Fibroblast of skin of back (primary cell): ENCODE results near the gene NRG3.
A peak's percentile ranks its signal among the peaks of the same experiment; 100 is the strongest.

ENCODE experiments used
- DNase-seq: peaks from one replicate; pipeline ENCODE4 v3.0.0-alpha.2; 2013

The NRG3 gene

DNA sequence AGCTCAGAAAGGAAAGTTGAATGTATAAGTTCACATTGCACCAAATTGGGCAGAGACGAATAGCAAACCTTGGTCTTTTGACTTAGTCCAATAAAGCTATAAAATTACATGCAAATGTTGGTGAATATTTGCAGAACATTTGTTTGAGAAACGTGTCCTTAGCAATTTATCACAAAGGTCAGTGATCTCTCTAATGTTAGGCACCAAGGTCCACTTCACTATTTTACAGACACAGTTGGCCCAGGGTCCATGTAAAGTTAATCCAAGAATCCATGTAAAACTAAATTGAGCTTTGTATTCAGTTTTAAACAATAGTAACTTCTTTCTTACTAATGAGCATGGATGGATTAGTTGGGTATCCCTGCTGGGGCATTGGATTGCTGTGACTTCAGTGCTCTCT lies 617.7 kb downstream of the NRG3 start:
- no peak for DNase-seq

DNA sequence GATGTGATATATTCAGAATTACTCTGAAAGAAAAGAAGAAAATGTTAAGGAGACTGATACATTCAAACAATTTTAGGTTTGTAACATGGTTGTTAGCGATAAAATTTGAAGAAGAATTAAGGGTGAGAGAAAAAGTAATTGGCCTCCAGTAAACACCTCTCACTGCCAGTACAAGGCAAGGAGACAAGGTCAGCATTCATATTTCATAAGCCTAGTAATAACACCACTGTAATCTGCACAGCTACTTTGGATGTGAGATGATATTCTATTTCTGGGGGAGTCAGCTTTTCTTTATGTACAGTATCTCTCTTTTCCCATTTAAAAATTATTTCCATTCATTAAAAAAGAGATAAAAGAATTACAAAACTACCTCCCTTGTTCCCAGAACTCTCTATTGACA lies 621.1 kb downstream of the NRG3 start:
- DNase-seq, result no peak

GRCh38 chr10:82497439-82497838 lies 622.4 kb downstream of the NRG3 start:
- peak; percentile 36 for DNase-seq

DNA sequence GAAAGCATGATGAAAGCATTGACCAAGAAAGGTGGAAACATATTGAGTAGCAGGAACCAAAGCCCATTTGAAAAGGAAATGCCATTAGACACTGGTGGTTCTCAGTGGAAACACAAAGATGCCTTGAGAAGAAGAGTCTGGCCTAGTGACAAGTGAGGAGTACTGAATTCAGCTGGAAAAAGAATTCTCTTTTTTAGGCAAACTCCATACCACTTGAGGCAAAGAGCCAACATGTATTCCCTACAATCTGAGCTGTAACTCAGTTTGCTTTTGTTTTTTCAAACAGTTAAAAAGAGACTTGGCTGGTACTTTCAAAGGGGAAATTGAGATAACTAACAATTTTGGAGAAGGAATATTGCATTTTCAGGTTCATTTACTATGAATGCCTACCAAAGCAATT lies 624.0 kb downstream of the NRG3 start:
- DNase-seq, result no peak

DNA sequence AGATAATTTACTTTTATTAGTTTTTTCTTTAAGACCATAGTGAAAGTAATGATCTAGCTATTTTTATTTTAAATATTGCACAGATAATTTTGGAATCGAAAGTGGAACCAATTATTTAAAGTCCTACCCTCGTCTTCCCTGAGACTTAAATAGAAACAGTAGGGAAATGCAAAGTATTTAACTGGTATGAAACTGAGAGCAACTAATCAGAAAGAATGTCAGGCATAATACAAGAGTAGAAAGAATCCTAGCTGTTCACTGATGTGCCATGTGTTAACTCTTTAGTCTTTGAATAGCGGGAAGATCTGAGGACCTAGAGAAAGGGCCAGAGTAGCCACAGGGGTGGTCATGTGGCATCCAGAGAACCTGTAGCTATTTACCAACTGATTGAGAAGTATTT lies 630.0 kb downstream of the NRG3 start:
- DNase-seq, result peak; percentile 3

DNA sequence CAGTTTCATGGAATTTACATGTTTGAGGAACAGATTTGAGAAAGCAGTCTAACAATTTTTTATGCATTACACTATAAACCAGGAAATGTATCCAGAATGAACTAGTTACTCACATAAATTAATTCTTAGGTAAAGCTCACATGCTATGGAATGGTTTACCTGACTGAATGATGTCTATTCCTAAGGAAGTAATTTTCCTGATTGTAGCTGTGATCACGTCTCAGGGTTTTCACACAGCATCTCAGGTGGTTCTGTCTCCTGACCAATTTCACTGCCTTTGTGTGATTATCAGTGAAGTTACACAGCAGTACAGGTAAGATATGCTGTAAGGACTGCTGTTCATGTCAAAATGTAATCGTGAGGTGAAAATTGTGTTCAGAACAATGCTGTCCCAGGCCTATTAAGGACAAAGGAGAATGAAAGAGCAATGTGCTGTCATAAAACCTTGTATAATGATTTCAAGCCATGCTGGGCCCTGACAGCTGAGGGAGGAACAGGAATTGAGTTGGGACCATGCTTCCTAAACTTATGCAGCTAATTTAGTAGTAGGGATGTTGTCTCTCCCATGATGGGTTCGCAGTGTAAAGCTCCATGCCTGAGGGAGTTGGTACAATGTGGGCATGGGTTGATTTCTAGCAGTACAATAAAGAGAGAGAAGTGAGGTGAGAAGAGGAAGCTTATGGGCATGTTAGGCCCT lies 631.8 kb downstream of the NRG3 start:
- no peak for DNase-seq

DNA sequence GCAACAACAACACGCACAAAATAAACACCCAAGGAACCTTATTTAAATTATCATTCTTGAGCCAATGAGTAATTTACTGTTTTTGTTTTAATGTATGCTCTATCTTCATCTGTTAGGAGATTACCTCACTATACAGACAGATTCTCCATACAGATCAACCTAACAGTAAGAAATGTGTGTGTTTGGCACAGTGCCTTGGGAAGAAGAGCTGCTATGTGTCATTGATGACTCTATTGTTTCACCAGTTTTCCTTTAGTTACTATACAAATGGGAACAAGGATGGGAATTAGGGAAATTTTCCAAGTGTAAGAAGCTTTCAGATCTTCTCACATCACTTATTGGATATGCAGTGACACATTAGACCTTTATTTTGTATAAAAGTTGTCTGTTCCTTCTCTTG lies 640.3 kb downstream of the NRG3 start:
- DNase-seq, result peak; percentile 23

- no peak for DNase-seq
Measured at GRCh38 chr10:82529062-82529461, 654.1 kb downstream of the NRG3 start.

DNA sequence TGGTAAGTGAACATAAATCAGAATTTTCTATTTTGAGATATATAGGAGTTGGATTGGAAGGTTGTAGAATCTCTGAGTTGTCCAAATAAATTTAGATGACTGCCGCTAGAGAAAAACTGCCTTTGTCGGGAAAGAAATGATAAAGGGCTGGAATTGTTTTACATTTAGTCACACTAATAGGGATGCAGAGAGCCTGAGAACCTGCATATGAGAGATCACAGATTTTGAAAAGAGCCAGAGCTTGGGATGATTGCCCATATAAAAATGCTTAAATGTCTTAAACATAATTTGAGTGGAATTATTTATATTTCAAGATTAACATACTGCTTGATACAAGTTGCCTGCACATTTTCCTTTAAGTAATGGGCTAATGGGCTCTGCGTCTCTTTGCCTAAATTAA lies 660.5 kb downstream of the NRG3 start:
- DNase-seq, result no peak

- DNase-seq, result no peak
Measured at GRCh38 chr10:82536668-82537067, 661.7 kb downstream of the NRG3 start.

DNA sequence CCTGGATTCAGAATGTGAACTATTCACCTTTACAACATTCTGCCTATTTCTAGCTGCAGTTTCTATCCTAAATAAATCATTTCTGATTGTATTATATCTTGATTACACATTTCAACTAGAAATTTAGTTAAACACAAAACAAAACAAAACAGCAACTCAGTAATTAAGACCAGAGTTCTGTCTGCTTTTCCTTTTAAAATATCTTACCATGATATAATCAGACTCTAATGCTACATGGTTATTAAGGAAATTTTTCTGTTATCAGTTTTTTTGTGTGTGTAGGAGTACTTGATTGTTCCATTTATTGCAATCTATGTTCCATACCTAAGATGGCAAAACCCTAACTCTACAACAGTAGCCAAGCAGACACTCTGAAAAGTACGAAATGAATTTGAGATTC lies 663.3 kb downstream of the NRG3 start:
- no peak for DNase-seq

- no peak for DNase-seq
Measured at GRCh38 chr10:82543631-82544030, 668.6 kb downstream of the NRG3 start.

GRCh38 chr10:82544377-82544776 lies 669.4 kb downstream of the NRG3 start:
- DNase-seq, result no peak

- no peak for DNase-seq
Measured at GRCh38 chr10:82551506-82551905, 676.5 kb downstream of the NRG3 start.

- DNase-seq, result no peak
Measured at GRCh38 chr10:82552267-82552666, 677.3 kb downstream of the NRG3 start.

- no peak for DNase-seq
Measured at GRCh38 chr10:82554381-82554780, 679.4 kb downstream of the NRG3 start.

DNA sequence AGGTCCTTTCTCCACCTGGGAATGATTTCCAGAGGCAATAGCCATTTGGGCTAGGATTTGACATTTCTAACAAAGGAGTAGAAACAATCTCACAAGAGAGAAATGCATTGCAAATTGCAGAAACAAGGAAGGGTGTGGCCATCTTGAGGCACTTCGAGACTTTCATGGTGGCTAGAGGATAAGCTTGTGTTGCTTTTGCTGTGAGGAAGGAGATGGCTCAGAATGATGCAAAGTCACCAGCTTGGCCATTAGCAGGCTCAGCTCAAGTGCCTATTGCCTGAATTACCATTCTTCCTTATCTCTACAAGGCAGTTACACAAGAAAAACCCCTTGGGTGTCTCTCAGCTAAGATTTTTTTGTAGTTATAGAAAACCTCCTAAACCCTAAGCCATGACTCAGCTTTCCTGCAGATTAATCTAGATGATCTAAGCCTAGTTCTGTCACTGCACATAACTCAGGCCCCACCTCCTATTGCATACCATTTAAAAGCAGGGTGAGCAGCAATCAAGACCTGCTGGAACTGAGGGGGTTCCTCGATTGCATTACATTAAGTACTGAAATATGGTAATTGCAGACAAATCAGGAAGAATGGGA lies 683.1 kb downstream of the NRG3 start:
- peak; percentile 41 for DNase-seq

DNA sequence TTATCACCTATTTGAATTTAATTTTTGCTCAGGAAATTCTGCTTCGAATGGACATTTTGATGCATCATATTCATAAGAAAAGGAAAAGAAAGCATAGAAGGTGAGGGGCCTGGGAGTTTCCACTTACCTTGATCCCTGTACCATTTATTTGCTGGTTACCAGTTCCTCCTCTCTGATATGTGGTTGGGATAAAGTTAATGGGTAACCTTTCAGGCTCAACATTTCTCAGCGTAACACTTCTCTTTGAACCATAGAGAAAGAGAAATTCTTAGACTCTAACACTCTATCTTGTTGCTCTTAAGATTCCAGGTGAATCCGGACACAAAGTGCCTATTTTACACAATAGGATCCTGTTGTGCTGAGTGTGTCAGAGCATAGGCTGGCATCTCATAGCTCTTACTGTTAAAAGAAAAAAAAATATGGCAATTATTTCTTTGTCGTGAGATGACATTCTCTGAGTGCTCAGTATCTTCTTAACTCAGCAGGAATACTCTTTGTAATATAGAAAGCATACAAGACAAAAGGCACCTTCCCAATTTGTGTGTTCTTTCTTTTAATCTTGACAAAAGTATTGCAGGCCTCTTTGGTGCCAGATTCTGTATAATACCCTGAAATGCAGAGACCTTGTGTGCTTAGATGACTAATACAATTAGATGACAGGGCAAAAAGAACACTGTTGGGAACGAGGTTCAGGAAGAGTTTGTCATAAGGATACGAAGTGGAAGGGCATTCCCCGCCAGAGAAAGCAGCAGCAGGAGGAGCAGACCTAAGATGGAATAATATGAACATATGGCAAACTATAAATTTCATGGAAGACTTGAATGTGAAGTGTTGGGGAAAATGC lies 689.6 kb downstream of the NRG3 start:
- DNase-seq, result peak; percentile 16

DNA sequence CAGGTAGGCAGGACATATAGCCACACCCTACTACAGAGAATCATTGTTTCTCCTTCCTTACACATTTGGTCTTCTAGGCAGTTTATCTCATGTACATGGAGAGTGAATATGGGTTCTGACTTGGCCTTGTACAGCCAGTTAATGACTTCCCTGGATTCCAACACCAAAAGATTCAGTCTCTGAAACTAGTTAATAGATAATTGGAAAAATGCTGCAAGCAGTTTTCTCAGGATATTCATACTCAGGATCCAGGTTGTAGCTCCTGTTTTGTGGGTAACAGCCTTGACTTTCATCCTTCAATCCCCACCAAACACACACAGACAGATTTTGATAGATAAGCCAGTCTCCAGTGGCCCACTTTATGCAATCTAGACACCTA lies 690.2 kb downstream of the NRG3 start:
- DNase-seq, result no peak

- DNase-seq, result no peak
Measured at GRCh38 chr10:82572744-82573143, 697.8 kb downstream of the NRG3 start.

DNA sequence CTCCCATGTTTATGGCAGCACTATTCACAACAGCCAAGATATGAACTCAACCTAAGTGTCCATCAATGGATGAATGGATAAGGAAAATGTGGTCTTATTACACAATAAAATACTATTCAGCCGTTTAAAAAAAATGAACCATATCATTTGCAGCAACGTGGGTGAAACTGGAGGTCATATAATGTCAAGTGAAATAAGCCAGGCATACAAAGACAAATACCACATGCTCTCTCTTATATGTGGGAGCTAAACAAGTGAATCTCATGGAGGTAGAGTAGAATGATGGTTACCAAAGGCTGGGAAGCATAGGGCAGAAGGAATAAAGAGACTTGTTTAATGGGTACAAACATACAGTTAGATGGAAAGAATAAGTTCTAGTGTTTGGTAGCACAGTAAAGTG lies 699.1 kb downstream of the NRG3 start:
- DNase-seq, result no peak

DNA sequence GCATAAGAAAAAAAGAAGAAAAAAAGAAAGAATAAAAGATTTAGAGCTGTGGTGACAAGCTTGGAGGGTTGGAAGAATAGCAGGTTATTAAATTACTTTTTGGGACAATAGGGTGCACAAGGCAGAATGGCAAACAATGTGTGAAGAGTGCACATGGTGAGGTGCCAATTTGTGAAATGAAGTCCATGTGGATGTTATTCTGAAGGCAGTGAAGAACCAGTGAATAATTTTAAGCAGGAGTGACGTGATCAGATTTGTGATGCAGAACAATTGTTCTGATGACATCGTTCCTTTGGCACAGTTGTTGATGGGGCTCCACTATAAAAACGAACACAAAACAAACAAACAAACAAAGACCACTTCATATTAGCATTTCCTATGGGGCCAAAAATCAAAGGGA lies 700.3 kb downstream of the NRG3 start:
- no peak for DNase-seq

DNA sequence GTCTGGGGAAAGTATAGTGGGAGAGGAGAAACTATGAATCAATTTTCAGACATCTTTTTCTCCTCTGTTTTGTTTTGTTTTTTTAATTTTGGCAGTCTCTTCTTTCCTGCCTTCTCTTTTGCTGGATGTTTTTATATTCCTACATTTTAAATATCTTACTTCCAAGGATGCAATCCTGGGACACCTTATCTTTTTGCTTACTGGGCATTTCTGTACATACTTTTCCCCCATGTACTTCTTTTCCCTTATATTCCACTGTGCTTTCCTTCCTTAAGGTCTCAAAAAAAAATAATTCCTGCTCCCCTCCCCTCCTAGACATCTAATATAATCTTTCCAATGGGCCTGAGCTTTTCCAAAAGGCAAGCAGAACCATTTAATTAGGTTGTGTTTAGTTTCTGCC lies 701.1 kb downstream of the NRG3 start:
- DNase-seq, result no peak

- no peak for DNase-seq
Measured at GRCh38 chr10:82581940-82582339, 706.9 kb downstream of the NRG3 start.
